ENCODE data around the gene EMSY.

DNA sequence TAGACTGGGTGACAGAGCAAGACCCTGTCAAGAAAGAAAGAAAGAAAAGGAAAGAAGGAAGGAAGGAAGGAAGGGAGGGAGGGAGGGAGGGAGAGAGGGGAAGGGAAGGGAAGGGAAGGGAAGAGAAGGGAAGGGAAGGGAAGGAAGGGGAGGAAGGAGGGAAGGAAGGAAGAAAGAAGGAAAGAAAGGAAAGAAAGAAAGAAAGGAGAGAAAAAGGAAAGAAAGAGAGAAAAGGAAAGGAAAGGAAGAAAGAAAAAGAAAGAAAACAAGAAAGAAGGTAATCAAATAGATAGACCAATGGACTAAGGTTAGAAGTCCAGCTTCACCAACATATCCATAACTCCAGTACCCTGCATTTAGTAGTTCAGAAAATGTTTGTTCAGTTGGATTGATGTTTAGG, 18.2 kb upstream of the EMSY start:
- TF ChIP-seq, protein P1, sequence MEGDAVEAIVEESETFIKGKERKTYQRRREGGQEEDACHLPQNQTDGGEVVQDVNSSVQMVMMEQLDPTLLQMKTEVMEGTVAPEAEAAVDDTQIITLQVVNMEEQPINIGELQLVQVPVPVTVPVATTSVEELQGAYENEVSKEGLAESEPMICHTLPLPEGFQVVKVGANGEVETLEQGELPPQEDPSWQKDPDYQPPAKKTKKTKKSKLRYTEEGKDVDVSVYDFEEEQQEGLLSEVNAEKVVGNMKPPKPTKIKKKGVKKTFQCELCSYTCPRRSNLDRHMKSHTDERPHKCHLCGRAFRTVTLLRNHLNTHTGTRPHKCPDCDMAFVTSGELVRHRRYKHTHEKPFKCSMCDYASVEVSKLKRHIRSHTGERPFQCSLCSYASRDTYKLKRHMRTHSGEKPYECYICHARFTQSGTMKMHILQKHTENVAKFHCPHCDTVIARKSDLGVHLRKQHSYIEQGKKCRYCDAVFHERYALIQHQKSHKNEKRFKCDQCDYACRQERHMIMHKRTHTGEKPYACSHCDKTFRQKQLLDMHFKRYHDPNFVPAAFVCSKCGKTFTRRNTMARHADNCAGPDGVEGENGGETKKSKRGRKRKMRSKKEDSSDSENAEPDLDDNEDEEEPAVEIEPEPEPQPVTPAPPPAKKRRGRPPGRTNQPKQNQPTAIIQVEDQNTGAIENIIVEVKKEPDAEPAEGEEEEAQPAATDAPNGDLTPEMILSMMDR (IDR thresholded peaks at IDR 0.05; ENCODE audit: insufficient read depth, low read length, poor library complexity, severe bottlenecking): no peak
- TF ChIP-seq EZH2phosphoT487 (conservative IDR thresholded peaks at IDR 0.05; ENCODE audit: low read length): no peak

All from SU-DHL-6 (cell line).